ENCODE measurements around the gene GGT1. TPM values are rescaled to one million over a fixed set of nuclear protein-coding genes. Genes with fewer than 3 reads are reported as not detected.

Gene GGT1
- polyA plus RNA-seq, 1 donor, result 147 TPM

DNA sequence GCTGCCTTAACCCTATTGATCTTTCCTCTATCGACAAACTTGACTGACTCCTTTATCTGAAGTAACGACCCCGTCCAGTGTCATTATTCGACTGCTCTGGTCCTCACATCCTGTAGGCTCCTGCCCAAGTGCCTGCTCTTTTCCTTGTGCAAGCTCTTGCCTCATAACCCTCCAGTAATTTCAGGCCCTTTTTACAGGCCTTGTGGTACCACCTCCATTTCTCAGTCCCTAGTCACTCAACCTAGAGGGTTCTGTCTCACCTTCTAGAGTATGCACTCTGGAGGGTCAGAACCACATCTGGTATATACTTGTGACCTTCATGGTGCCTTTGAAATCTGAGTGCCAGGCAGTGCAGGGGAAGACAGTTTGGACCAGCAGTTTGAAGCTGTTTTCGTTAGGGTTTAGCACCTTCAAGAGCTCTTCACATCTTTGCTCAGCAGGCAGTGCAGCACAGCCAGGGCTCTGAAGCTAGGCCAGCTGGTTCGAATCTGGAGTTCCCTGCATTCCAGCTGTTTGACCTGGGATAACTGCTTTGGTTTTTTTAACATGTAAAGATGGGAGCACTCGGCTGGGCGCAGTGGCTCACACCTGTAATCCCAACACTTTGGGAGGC lies 36.0 kb upstream of the GGT1 start:
- Histone ChIP-seq H3K27ac (ENCODE audit: low read length) (no peak overlapping the region), H3K27me3 (ENCODE audit: control insufficient read depth, insufficient read depth, low read length) (no peaks in the 10 kb centered on the region), H3K4me3 (ENCODE audit: low read length) (no peak overlapping the region), H3K36me3 (ENCODE audit: control insufficient read depth, insufficient read depth, low read length) (peaks cover 59% of the 10 kb centered on the region), H3K9me3 (ENCODE audit: control insufficient read depth, low read depth, low read length) (no peaks in the 10 kb centered on the region), H3K4me1 (ENCODE audit: control insufficient read depth, insufficient read depth, low read length) (peaks cover 20% of the 10 kb centered on the region)
- no CpG with 5 or more reads among the region's 8 CpGs for WGBS (ENCODE audit: insufficient coverage, low lambda C conversion rate)
- DNase-seq, result no peak

DNA sequence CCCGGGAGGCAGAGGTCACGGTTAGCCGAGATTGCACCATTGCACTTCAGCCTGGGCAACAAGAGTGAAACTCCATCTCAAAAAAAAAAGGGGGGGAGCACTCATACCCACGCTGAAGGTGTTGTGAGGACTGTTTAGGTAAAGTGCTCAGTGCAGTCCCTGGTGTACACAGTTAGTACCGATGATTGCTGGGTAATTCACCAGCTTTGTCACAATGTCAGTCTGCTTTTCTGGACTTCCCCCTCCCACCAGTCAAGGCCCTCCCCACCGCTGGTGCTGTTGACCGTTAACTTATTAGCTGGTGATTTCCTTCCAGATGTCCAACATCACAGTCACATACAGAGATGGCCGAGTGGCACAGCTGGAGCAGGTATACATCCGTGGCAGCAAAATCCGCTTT lies 35.3 kb upstream of the GGT1 start:
- H3K4me1 ChIP-seq (ENCODE audit: control insufficient read depth, insufficient read depth, low read length), result peaks cover 20% of the 10 kb centered on the region
- H3K36me3 ChIP-seq (ENCODE audit: control insufficient read depth, insufficient read depth, low read length), result peaks cover 65% of the 10 kb centered on the region
- H3K27me3 ChIP-seq (ENCODE audit: control insufficient read depth, insufficient read depth, low read length), result no peaks in the 10 kb centered on the region
- WGBS (ENCODE audit: insufficient coverage, low lambda C conversion rate), result no CpG with 5 or more reads among the region's 10 CpGs
- no peaks in the 10 kb centered on the region for H3K9me3 ChIP-seq (ENCODE audit: control insufficient read depth, low read depth, low read length)
- no peak for DNase-seq
- no peak overlapping the region for H3K27ac ChIP-seq (ENCODE audit: low read length)
- no peak overlapping the region for H3K4me3 ChIP-seq (ENCODE audit: low read length)

DNA sequence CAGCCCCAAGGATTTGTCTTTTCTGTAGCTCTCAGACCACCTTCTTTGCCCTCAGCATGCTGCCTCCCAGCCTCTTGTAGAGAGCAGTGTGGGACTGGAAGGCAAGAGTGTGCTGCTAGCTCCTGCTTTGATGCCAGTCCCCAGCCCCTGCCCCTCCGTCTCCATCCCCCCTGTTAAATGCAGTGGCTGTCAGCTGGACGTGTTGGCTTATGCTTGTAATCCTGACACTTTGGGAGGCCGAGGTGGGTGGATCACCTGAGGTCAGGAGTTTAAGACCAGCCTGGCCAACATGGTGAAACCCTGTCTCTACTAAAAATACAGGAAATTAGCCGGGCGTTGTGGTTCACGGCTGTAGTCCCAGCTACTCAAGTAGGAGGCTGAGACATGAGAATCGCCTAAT lies 31.7 kb upstream of the GGT1 start:
- H3K27ac ChIP-seq (ENCODE audit: low read length), result no peak overlapping the region
- peaks cover 3% of the 10 kb centered on the region for H3K4me1 ChIP-seq (ENCODE audit: control insufficient read depth, insufficient read depth, low read length)
- H3K27me3 ChIP-seq (ENCODE audit: control insufficient read depth, insufficient read depth, low read length), result no peaks in the 10 kb centered on the region
- WGBS (ENCODE audit: insufficient coverage, low lambda C conversion rate), result 100% methylated on average over 1 of the region's 7 CpGs
- no peak overlapping the region for H3K4me3 ChIP-seq (ENCODE audit: low read length)
- H3K9me3 ChIP-seq (ENCODE audit: control insufficient read depth, low read depth, low read length), result no peaks in the 10 kb centered on the region
- H3K36me3 ChIP-seq (ENCODE audit: control insufficient read depth, insufficient read depth, low read length), result peaks cover 74% of the 10 kb centered on the region
- DNase-seq, result no peak

DNA sequence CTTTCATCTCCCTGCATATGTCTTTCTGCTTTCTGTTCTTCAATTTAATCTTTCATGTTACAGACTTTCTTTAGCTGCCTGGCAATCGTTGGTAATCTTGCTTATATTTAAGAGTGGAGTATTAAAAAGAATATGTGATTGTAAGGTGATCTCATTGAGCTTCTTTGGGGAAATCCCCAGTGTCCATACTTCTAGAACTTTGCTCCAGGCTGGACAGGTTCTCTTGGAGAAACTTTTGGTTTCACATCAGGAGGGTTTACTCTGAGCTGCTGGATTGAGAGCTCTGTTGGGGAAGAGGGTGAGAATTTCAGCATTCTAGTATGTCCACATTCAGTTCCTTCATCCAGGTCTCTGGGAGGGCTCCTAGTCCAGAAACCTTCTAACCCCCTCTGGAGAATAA lies 26.2 kb upstream of the GGT1 start:
- Histone ChIP-seq H3K36me3 (ENCODE audit: control insufficient read depth, insufficient read depth, low read length) (peaks cover 32% of the 10 kb centered on the region), H3K27ac (ENCODE audit: low read length) (peak overlapping the region; percentile 30), H3K4me3 (ENCODE audit: low read length) (no peak overlapping the region), H3K27me3 (ENCODE audit: control insufficient read depth, insufficient read depth, low read length) (no peaks in the 10 kb centered on the region), H3K4me1 (ENCODE audit: control insufficient read depth, insufficient read depth, low read length) (peaks cover 34% of the 10 kb centered on the region), H3K9me3 (ENCODE audit: control insufficient read depth, low read depth, low read length) (no peaks in the 10 kb centered on the region)
- peak in 1 of 2 donors; percentile 73 for DNase-seq
- 50% methylated on average over 1 of the region's 1 CpG for WGBS (ENCODE audit: insufficient coverage, low lambda C conversion rate)

DNA sequence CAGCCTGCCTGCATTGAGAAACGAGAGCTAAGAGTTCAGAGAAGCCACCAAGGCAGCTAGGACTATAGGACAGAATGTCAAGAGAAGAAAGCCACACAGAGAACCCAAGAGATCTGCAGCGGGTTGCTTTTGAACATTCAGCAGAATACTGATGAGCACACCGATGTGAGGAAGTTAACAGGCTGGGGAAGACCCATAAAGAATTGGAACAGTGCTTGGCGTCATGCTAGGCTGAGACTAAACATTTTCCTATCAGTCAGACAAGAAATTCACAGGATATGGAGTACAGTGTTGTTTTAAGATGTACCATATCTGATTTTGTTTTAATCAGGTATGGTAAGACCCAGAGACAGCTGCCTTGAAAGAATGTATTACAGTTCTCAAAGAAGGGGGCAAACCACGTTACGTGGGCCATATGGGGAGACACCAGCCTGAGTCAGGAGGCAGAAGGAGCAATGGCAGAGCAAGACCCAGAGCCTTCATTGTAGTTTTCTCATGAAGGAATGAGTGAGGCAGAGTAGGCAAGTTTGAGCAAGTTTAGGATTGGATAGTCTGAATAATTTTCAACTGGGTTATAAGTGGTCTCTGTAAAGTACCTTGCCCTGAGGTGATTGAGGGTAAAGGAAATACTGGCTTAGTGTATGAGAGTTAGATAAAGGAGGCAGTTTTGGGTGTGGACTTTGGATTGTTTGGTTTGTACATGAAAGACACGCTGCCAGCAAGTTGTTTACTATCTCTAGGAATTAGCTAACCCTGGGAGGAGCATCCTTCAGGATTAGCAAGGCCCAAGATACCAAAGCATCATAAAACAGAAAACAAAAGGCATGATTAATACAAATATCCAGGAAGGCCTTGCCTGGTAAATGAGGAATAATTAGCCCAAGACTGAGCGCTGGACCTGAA lies 24.4 kb upstream of the GGT1 start:
- Histone ChIP-seq H3K4me3 (ENCODE audit: low read length) (no peak overlapping the region), H3K36me3 (ENCODE audit: control insufficient read depth, insufficient read depth, low read length) (peaks cover 14% of the 10 kb centered on the region), H3K4me1 (ENCODE audit: control insufficient read depth, insufficient read depth, low read length) (peaks cover 41% of the 10 kb centered on the region), H3K27me3 (ENCODE audit: control insufficient read depth, insufficient read depth, low read length) (no peaks in the 10 kb centered on the region), H3K9me3 (ENCODE audit: control insufficient read depth, low read depth, low read length) (no peaks in the 10 kb centered on the region), H3K27ac (ENCODE audit: low read length) (peak overlapping the region; percentile 67)
- DNase-seq, result peak; percentile 82 to 92
- WGBS (ENCODE audit: insufficient coverage, low lambda C conversion rate), result no CpG with 5 or more reads among the region's 8 CpGs

DNA sequence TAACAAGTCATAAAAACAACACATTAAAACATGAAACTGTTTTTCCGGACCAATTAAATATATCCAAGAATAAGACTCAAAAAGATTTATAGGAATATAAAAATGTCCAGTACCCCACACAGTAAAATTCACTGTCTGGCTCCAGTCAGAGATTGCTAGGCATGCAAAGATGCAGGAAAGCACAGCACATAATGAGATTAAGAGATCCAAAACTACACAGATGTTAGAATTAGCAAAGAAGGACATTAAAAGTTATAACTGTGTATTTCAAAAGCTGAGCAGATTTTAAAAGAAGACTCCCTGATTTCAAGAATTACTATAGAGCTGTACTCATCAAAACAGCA lies 23.8 kb upstream of the GGT1 start:
- Histone ChIP-seq H3K4me1 (ENCODE audit: control insufficient read depth, insufficient read depth, low read length) (peaks cover 41% of the 10 kb centered on the region), H3K27ac (ENCODE audit: low read length) (peak overlapping the region; percentile 67), H3K4me3 (ENCODE audit: low read length) (no peak overlapping the region), H3K36me3 (ENCODE audit: control insufficient read depth, insufficient read depth, low read length) (peaks cover 9% of the 10 kb centered on the region), H3K27me3 (ENCODE audit: control insufficient read depth, insufficient read depth, low read length) (no peaks in the 10 kb centered on the region), H3K9me3 (ENCODE audit: control insufficient read depth, low read depth, low read length) (no peaks in the 10 kb centered on the region)
- WGBS (ENCODE audit: insufficient coverage, low lambda C conversion rate), result 67% methylated on average over 1 of the region's 1 CpG
- no peak for DNase-seq

DNA sequence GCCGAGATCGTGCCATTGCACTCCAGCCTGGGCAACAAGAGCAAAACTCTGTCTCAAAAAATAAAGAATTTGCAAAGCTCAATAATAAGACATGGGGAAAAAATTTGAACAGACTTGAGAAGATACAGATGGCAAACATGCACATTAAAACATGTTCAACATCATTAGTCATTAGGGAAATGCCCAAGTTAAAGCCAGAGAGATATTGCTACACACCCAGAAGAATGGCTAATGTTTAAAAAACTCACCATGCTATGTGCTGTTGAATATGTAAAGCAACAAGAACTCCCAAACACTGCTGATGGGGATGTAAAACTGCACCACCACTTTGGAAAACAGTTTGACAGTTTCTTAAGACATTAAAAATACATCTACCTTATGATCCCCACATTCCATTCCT lies 22.7 kb upstream of the GGT1 start:
- H3K27ac ChIP-seq (ENCODE audit: low read length), result no peak overlapping the region
- WGBS (ENCODE audit: insufficient coverage, low lambda C conversion rate), result no CpG with 5 or more reads among the region's 2 CpGs
- peaks cover 3% of the 10 kb centered on the region for H3K36me3 ChIP-seq (ENCODE audit: control insufficient read depth, insufficient read depth, low read length)
- no peaks in the 10 kb centered on the region for H3K27me3 ChIP-seq (ENCODE audit: control insufficient read depth, insufficient read depth, low read length)
- no peaks in the 10 kb centered on the region for H3K9me3 ChIP-seq (ENCODE audit: control insufficient read depth, low read depth, low read length)
- no peak overlapping the region for H3K4me3 ChIP-seq (ENCODE audit: low read length)
- DNase-seq, result no peak
- H3K4me1 ChIP-seq (ENCODE audit: control insufficient read depth, insufficient read depth, low read length), result peaks cover 41% of the 10 kb centered on the region

DNA sequence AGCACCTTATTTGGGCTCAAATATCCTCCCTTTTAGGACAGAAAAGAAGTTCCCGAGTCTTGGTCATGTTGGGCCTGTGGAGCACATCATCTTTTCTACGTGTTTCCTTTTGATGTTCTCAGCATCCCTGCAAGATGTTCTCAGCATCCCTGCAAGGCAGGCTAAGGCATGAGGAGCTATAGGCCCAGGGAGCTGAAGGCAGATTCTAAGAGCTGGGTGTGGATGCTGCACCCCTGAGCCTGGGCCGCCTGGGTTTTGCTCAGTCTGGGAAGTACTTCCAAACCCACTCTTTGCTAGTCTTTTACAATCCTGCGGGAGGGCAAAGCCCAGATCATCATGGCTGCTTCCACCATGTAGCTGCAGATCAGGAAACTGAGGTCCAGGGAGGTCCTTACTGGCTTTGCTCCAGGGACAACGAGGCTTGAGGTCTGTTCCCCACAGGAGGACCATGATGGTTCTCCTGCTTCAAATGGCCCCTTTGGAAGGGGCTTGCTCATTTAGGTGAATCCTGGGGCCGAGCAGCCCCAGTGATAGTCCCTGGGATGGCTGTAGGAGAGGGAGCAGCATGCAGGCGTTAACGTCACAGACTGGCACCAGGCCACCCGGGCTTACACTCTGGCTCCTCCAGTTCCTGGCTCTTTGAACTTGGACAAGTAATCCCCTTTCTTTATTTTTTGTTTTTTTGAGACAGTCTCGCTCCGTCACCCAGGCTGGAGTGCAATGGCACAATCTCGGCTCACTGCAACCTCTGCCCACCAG lies 20.8 kb upstream of the GGT1 start:
- H3K4me1 ChIP-seq (ENCODE audit: control insufficient read depth, insufficient read depth, low read length), result peaks cover 28% of the 10 kb centered on the region
- peaks cover 17% of the 10 kb centered on the region for H3K36me3 ChIP-seq (ENCODE audit: control insufficient read depth, insufficient read depth, low read length)
- DNase-seq, result no peak
- no peak overlapping the region for H3K27ac ChIP-seq (ENCODE audit: low read length)
- H3K27me3 ChIP-seq (ENCODE audit: control insufficient read depth, insufficient read depth, low read length), result no peaks in the 10 kb centered on the region
- no peaks in the 10 kb centered on the region for H3K9me3 ChIP-seq (ENCODE audit: control insufficient read depth, low read depth, low read length)
- WGBS (ENCODE audit: insufficient coverage, low lambda C conversion rate), result no CpG with 5 or more reads among the region's 12 CpGs
- no peak overlapping the region for H3K4me3 ChIP-seq (ENCODE audit: low read length)

DNA sequence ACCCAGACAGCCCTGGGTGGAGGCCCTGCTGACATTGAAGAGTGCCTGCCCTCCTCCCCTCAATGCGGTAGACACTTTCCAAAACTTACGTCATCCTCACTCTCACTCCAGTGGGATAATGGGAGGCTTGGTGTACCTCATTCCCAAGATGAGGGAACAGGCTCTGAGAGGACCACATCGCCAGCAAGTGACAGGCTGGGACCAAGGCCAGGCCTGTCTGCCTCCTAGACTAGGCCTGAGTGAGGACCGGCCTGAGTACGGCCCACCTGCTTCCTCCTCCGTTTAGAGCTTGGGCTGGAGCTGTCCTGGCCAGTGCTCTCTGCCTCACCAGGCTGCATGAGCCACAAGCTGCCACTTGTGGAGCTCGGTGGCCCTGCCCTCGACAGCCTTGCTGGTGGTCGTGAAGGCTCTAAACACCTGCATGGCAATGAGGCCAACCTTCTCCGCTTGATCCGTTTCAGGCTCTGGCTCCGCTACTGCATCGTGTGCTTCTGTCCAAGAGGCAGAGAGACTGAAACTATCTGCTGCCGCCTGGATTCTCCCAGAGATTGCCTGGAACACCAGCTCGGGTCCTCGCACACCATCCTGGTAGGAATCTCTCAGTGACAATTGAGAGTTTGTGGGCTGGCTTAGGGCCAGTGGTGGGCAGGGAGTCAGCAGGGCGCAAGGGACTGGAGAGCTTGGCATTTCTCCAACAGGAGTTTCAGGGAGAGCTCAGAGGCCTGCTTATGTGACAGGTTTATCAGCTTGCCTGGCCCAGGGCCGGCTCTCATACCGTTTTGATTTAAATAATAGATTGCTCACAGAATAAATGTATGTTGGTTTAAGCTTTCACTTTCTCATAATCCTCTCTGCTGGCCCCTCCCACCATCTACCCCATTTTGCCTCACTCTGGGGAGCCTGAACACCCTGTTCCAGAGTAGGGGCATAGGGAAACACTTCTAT lies 19.5 kb upstream of the GGT1 start:
- no peak overlapping the region for H3K27ac ChIP-seq (ENCODE audit: low read length)
- no peaks in the 10 kb centered on the region for H3K27me3 ChIP-seq (ENCODE audit: control insufficient read depth, insufficient read depth, low read length)
- no CpG with 5 or more reads among the region's 19 CpGs for WGBS (ENCODE audit: insufficient coverage, low lambda C conversion rate)
- H3K4me3 ChIP-seq (ENCODE audit: low read length), result no peak overlapping the region
- H3K36me3 ChIP-seq (ENCODE audit: control insufficient read depth, insufficient read depth, low read length), result peaks cover 30% of the 10 kb centered on the region
- peaks cover 20% of the 10 kb centered on the region for H3K4me1 ChIP-seq (ENCODE audit: control insufficient read depth, insufficient read depth, low read length)
- no peaks in the 10 kb centered on the region for H3K9me3 ChIP-seq (ENCODE audit: control insufficient read depth, low read depth, low read length)
- DNase-seq, result peak in 1 of 2 donors; percentile 19

Measured in large intestine (tissue), 3 donors.